Transverse colon (tissue), 4 donors: ENCODE data around the gene HMG20A. TPM values are rescaled to one million over a fixed set of nuclear protein-coding genes. Genes with fewer than 3 reads are reported as not detected.

Source experiments
- DNase-seq: peaks from one replicate; pipeline ENCODE4 v3.0.0-alpha.2; 2019
- H3K27ac ChIP-seq, 4 donors: fragments of 200-600 bp; sonication (generic); 2 replicates each; pipeline ENCODE4 v1.5.1; 2016 to 2018; ENCODE audit warnings: inconsistent platforms in 4 of 4
- H3K27me3 ChIP-seq: fragments of 200-600 bp; sonication (generic); 2 replicates; pipeline ENCODE4 v1.5.1; 2017; ENCODE audit warnings: inconsistent platforms
- H3K36me3 ChIP-seq, 4 donors: fragments of 200-600 bp; sonication (generic); 2 replicates each; pipeline ENCODE4 v1.5.1; 2017 to 2019; ENCODE audit warnings: inconsistent platforms in 4 of 4
- H3K4me1 ChIP-seq, 4 donors: fragments of 200-600 bp; sonication (generic); 2 replicates each; pipeline ENCODE4 v1.5.1; 2017 to 2020; ENCODE audit warnings: inconsistent platforms in 4 of 4
- H3K4me3 ChIP-seq, 4 donors: fragments of 200-600 bp; sonication (generic); 1 replicate in 1 of 4; 2 replicates in 3 of 4; pipeline versions ENCODE4 v1.5.1 to v1.6.1; 2017 to 2019; ENCODE audit warnings: inconsistent platforms in 4 of 4
- H3K9me3 ChIP-seq, 2 donors: fragments of 200-600 bp; sonication (generic); 2 replicates each; pipeline ENCODE4 v1.5.1; 2017 to 2019; ENCODE audit warnings: inconsistent platforms in 2 of 2
- EP300 ChIP-seq: sonication (generic); formaldehyde crosslinking; IDR thresholded peaks from one replicate; pipeline ENCODE4 v1.6.1; 2017; ENCODE audit warnings: antibody characterized with exemption, low read depth
- POLR2A ChIP-seq: fragments of 450-650 bp; IDR thresholded peaks from one replicate; pipeline ENCODE4 v1.6.1; 2016; ENCODE audit warnings: antibody characterized with exemption, mild to moderate bottlenecking, moderate library complexity
- POLR2AphosphoS5 ChIP-seq, 3 donors: sonication (generic); formaldehyde crosslinking; IDR thresholded peaks; one replicate each; pipeline ENCODE4 v1.6.1; 2016; ENCODE audit warnings: antibody characterized with exemption in 3 of 3
- WGBS, 2 donors: methylation state at CpG; one replicate each; pipeline ENCODE4 v1.1.5; 2018; ENCODE audit warnings: low coverage in 1 of 2; 5-methylcytosine and 5-hydroxymethylcytosine counted together
- in situ Hi-C, 4 donors: fragments of 200-750 bp; cut with MboI; loops; one replicate each; pipeline versions ENCODE4 v1.15.0 to v1.15.1; 2017; ENCODE audit warnings: low sequenced_read_pairs in 3 of 4, low pct_ligation_motif_present in 1 of 4, low pct_unique_long_range_greater_than_20kb in 1 of 4
- intact Hi-C: fragments of 100-400 bp; cut with DNase I; formaldehyde crosslinking; loops from one replicate; pipeline ENCODE4 v1.15.1; 2023; ENCODE audit warnings: low total_unique reads
- total RNA-seq, 4 donors: library from RNA; depleted of rRNA; stranded (reverse); fragments of >200 nt; gene quantifications; one replicate each; pipeline ENCODE4 v1.1.0, GENCODE V29; 2016
- TF ChIP-seq, protein P1 (sequence below), 5 experiments: fragments of 200-600 bp in 3 of 5; fragments of 450-650 bp in 2 of 5; sonication (generic) in 3 of 5; IDR thresholded peaks; 1 replicate in 2 of 5; 2 replicates in 3 of 5; pipeline ENCODE4 v1.5.1; 2016 to 2017; ENCODE audit warnings: antibody characterized with exemption in 5 of 5, inconsistent platforms in 3 of 5, mild to moderate bottlenecking in 2 of 5, moderate library complexity in 1 of 5

The HMG20A gene
- total RNA-seq, 4 donors from 2014 or later, result 27.5 to 51.1 (median 37.0) TPM

DNA sequence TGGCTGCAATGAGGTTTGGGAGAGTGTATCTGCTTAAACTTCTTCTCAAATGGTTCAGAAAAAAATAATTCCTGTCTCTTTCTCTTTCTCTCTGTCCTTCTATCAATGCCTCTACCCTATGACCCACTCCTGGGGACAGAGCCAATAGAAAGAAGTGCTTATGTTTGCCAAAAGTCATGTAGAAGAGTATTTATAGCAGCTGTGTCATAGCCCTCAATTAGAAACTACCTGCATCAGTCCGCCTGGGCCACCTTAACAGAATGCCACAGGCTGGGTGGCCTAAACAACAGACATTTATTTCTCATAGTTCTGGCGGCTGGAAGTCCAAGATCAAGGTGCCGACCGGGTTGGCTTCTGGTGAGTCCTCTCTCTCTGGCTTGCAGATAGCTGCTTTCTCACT, 92.5 kb downstream of the HMG20A start:
- Histone ChIP-seq H3K4me1 (peaks cover 0 to 10% (median 6%) of the 10 kb centered on the region in 4 donors), H3K27ac (no peak overlapping the region), H3K36me3 (no peaks in the 10 kb centered on the region), H3K27me3 (no peaks in the 10 kb centered on the region), H3K9me3 (no peaks in the 10 kb centered on the region), H3K4me3 (no peak overlapping the region)
- no peak for DNase-seq
- TF ChIP-seq, protein P1, sequence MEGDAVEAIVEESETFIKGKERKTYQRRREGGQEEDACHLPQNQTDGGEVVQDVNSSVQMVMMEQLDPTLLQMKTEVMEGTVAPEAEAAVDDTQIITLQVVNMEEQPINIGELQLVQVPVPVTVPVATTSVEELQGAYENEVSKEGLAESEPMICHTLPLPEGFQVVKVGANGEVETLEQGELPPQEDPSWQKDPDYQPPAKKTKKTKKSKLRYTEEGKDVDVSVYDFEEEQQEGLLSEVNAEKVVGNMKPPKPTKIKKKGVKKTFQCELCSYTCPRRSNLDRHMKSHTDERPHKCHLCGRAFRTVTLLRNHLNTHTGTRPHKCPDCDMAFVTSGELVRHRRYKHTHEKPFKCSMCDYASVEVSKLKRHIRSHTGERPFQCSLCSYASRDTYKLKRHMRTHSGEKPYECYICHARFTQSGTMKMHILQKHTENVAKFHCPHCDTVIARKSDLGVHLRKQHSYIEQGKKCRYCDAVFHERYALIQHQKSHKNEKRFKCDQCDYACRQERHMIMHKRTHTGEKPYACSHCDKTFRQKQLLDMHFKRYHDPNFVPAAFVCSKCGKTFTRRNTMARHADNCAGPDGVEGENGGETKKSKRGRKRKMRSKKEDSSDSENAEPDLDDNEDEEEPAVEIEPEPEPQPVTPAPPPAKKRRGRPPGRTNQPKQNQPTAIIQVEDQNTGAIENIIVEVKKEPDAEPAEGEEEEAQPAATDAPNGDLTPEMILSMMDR (IDR thresholded peaks at IDR 0.05), result no peak
- TF ChIP-seq POLR2A (no peak), POLR2AphosphoS5 (IDR thresholded peaks at IDR 0.05) (no peak), EP300 (no peak)
- 95 to 100% methylated on average over 1 to 4 of the region's 4 CpGs for WGBS, 2 donors
- in situ Hi-C loops (no loop called here), intact Hi-C loops (no loop called here)

- intact Hi-C loops, result no loop called here
- no peaks in the 10 kb centered on the region for H3K4me1 ChIP-seq
- in situ Hi-C loops, result no loop called here
- no peaks in the 10 kb centered on the region for H3K36me3 ChIP-seq
- no peaks in the 10 kb centered on the region for H3K9me3 ChIP-seq
- no peak overlapping the region for H3K4me3 ChIP-seq
- no peak for DNase-seq
- H3K27me3 ChIP-seq, result no peaks in the 10 kb centered on the region
- H3K27ac ChIP-seq, result no peak overlapping the region
- no peak for TF ChIP-seq POLR2AphosphoS5 (IDR thresholded peaks at IDR 0.05)
- TF ChIP-seq, protein P1 (IDR thresholded peaks at IDR 0.05), result no peak
- TF ChIP-seq EP300, result no peak
- TF ChIP-seq POLR2A, result no peak
- WGBS, 2 donors, result 82 to 93% methylated on average over 4 to 11 of the region's 11 CpGs
These were observed 94.1 kb downstream of the HMG20A start for GRCh38 chr15:77514641-77515402.

- no peak overlapping the region for H3K4me3 ChIP-seq
- H3K9me3 ChIP-seq, result no peaks in the 10 kb centered on the region
- H3K4me1 ChIP-seq, result no peaks in the 10 kb centered on the region
- no peaks in the 10 kb centered on the region for H3K27me3 ChIP-seq
- no peak overlapping the region for H3K27ac ChIP-seq
- TF ChIP-seq EP300, result no peak
- TF ChIP-seq POLR2AphosphoS5 (IDR thresholded peaks at IDR 0.05), result no peak
- TF ChIP-seq POLR2A, result no peak
- TF ChIP-seq, protein P1 (IDR thresholded peaks at IDR 0.05), result no peak
- no peaks in the 10 kb centered on the region for H3K36me3 ChIP-seq
- WGBS, 2 donors, result 92 to 94% methylated on average over 2 of the region's 2 CpGs
- DNase-seq, result no peak
- intact Hi-C loops (no loop called here), in situ Hi-C loops (no loop called here)
These were observed 94.9 kb downstream of the HMG20A start for GRCh38 chr15:77515613-77516012.

GRCh38 chr15:77516076-77516475, 95.4 kb downstream of the HMG20A start:
- Histone ChIP-seq H3K27me3 (no peaks in the 10 kb centered on the region), H3K27ac (no peak overlapping the region), H3K4me3 (no peak overlapping the region), H3K36me3 (no peaks in the 10 kb centered on the region), H3K9me3 (no peaks in the 10 kb centered on the region), H3K4me1 (no peaks in the 10 kb centered on the region)
- no peak for DNase-seq
- TF ChIP-seq EP300 (no peak), POLR2AphosphoS5 (IDR thresholded peaks at IDR 0.05) (no peak), POLR2A (no peak)
- TF ChIP-seq, protein P1 (IDR thresholded peaks at IDR 0.05), result no peak
- in situ Hi-C loops (no loop called here), intact Hi-C loops (no loop called here)
- WGBS, 2 donors, result 88 to 92% methylated on average over 5 to 7 of the region's 7 CpGs
